Right lobe of liver (tissue), 4 donors: ENCODE data around the gene ANXA2.

Experiments
- CTCF ChIP-seq, 4 donors: fragments of 200-600 bp in 3 of 4; fragments of 450-650 bp in 1 of 4; IDR thresholded peaks; one replicate each; pipeline versions ENCODE4 v1.5.1 to v1.8.0; 2016 to 2022; ENCODE audit warnings: antibody characterized with exemption in 4 of 4, mild to moderate bottlenecking in 2 of 4
- POLR2A ChIP-seq: fragments of 450-650 bp; IDR thresholded peaks from one replicate; pipeline ENCODE4 v1.6.1; 2017; ENCODE audit warnings: antibody characterized with exemption, mild to moderate bottlenecking
- donor health status: DM: no; HTN: no; CAD: no.
- donor health status: DM: no; HTN: no; CAD: no.
- donor health status: DM: no; HTN: yes; CAD: no.

- no peak for TF ChIP-seq CTCF (IDR thresholded peaks at IDR 0.05)
- no peak for TF ChIP-seq POLR2A
These were observed 22.5 kb upstream of the ANXA2 start for GRCh38 chr15:60420203-60420716.
